CMK (cell line): ENCODE measurements around the gene TMEM139.
"Not testable (repeated sequence)": the region's sequence is repeated elsewhere in the genome, so short reads cannot be mapped to it uniquely, and the experiment has no call there.

Experiments
- DNase-seq: peaks from one replicate; pipeline ENCODE4 v3.0.0-alpha.2; 2010; ENCODE audit warnings: low read depth

TMEM139 gene

DNA sequence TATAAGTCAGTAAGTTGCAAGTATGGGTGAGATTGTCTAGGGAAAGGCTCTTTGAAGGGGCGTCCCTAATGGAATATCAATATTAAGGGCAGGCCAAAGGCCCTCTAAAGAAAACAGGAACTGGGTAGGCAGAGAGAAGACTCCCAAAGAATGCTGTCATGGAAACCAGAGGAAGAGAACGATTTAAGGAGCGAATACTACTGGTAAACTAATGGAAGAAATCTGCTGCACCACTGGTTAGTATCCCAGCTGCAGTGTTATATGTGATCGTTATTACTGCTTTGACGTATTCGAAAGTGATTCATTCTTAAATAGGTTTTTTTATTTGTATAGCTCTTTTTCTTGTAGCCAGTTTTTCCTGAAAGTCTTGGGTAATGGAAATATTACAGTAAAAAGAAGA is 4.7 kb downstream of the TMEM139 start:
- DNase-seq: no peak

DNA sequence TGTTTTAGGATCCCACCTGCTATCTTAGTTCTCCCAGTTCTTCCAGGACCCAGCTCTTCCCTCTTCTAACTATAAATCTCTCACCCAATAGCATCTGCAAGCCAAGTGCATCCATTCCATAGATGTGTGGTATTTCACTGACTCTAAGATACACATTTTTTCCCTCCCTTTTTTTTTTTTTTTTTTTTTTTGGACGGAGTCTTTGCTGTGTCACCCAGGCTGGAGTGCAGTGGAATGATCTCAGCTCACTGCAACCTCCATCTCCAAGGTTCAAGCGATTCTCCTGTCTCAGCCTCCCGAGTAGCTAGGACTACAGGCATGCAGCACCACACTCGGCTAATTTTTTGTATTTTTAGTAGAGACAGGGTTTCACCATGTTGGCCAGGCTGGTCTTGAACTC is 5.1 kb downstream of the TMEM139 start:
- not testable (repeated sequence) for DNase-seq

DNA sequence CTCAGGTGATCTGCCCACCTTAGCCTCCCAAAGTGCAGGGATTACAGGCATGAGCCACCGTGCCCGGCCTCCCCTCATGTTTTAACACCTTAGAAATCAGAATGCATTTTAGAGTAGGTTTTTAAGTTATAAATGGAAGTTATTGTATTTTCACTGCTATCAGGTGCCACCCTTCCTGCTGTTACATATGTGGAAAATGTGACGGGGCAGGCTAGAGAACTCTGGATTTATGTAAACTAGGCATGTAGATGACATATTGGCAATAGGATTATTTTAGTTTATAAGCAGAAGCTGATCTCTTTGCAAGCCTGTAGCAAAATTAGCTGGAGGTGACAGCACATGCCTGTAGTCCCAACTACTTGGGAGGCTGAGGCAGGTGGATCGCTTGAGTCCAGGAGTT is 5.5 kb downstream of the TMEM139 start:
- DNase-seq: no peak

DNA sequence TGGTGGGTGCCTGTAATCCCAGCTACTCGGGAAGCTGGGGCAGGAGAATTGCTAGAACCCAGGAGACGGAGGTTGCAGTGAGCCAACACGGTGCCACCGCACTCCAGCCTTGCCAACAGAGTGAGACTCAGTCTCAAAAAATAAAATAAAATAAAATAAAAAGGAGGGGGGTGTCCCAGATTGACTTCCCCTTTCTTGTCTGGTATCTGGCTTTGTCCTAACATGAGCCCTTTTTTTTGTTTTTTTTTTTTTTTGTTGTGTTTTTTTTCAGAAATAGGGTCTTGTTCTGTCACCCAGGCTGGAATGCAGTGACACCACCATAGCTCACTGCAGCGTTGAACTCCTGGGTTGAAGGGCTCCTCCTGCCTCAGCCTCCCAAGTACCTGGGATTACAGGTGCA is 8.1 kb downstream of the TMEM139 start:
- no peak for DNase-seq

DNA sequence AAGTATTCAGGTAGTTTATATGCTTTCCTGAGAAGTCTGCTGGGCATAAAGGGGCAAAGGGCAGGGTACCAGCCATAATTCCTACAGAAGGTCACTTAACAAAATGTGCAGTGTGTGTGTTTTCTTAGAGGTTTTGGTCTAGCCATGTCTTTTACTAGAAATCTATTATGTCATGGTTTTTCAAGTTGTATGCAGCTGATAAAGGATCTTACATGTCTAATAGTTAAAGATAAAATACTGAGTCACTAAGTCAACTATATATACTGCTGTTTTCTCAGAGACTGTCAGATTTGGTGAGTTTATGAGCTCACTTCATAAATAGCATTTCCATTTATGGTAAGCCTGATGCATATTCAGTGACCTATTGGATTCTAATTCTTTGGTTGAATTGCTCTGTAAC is 11.1 kb downstream of the TMEM139 start:
- DNase-seq: no peak

DNA sequence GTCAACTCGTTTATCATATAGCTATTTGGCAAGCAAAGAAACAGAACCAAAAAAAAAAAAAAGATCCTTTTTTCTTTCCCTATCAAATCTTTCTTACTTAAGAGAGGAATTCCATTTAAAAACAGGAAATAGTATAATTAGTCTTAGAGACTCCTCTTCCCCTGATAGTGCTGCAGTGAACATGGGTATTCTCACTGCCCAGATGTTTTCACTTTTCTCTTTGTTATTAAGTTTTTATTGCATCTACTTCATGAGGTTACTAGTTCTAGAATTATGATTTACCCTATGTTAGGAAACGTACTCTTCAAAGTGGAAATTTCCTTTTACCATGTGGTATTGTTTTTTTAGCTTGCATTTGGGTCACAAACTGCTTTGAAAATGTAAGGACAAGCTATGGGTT is 11.9 kb downstream of the TMEM139 start:
- no peak for DNase-seq

DNA sequence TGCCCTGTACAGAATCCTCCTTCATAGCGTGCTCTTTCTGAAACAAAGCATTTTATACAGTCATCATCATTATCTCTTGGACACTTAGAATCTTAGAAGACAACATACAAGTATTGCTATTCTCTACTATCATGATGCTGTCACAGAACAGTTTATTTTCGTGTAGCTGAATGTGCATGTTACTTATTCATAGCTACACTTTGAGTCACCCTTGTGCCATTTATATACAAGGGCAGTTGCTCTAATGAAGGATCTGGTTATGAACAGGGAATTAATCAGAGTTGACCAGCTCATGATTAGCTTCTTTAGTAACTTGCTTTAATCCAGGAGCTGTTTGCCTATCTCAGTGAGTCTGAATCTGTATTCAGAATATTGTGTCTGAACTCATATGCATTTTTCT is 14.6 kb downstream of the TMEM139 start:
- no peak for DNase-seq

DNA sequence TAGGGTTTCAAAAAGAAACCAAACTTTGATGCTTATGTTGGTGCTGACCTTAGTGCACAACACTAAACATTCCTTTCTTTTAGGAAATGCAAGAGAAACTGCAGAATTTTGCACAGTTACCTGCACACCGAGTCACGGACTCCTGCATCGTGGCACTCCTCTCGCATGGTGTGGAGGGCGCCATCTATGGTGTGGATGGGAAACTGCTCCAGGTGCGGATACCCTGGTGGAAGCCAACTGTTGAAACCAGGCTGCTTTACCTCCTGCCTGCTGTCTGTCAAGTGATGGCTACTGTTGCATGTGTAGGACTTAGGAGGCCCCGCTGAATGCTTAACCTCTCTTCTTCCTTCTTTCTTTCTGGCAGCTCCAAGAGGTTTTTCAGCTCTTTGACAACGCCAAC is 15.1 kb downstream of the TMEM139 start:
- no peak for DNase-seq

DNA sequence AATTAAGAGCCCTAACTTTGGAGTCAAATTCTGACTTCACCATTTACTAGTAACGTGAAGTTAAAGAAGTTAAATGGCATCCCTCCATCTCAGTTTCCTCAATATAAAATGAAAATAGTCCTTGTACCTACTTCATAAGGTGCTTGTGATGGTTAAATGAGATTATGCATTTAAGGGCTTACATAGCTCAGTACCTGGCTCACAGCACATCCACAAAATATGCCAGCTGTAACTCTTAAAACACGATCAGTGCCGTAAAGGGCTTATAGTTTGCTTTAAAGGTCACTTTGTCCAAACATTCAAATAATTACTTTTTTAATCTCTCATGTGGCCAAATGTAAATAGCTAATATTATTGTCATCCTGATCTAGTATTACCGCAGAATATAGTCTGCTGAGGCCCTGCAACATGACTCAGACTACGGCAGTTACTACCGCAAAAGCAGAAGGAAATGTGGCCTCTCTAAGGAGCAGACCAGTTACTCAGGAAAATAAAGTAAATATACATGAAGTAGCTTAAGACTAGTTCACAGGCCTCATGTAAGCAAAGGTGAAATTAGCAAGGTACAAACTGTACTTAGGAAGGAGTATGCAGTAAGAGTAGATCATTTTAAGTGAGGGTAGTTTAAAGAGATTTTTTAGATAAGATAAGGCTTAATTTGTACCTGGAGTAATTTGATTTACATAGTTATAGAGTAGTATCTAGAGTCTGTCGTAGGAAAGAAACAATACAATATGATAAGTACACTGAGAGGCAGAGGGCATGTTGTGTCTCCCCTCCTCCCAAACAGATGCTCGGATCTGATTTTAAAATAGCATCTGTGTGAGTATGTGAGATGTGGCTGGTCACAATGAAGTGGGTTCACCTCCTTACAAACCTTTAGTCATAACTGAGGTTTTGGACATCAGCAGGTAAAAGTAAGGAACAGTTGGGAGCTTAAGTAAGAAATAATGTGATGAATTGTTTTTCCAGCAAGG is 16.5 kb downstream of the TMEM139 start:
- DNase-seq: no peak

DNA sequence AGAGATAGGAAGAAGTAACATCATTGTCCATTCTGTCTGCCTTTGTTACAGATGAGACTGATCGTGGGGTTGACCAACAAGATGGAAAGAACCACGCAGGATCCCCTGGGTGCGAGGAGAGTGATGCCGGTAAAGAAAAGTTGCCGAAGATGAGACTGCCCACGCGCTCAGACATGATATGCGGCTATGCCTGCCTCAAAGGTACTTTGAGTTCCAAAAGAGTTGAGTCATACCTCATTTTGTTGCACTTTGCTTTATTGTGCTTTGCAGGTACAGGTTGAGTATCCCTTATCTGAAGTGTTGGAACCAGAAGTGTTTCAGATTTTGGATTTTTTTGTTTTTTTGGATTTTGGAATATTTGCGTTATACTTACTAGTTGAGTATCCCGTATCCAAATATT is 19.0 kb downstream of the TMEM139 start:
- DNase-seq: no peak

DNA sequence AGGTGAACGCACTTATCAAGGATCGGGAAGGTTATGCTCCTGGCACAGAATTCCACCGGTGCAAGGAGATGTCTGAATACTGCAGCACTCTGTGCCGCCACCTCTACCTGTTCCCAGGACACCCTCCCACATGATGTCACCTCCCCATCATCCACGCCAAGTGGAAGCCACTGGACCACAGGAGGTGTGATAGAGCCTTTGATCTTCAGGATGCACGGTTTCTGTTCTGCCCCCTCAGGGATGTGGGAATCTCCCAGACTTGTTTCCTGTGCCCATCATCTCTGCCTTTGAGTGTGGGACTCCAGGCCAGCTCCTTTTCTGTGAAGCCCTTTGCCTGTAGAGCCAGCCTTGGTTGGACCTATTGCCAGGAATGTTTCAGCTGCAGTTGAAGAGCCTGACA is 20.2 kb downstream of the TMEM139 start:
- no peak for DNase-seq

DNA sequence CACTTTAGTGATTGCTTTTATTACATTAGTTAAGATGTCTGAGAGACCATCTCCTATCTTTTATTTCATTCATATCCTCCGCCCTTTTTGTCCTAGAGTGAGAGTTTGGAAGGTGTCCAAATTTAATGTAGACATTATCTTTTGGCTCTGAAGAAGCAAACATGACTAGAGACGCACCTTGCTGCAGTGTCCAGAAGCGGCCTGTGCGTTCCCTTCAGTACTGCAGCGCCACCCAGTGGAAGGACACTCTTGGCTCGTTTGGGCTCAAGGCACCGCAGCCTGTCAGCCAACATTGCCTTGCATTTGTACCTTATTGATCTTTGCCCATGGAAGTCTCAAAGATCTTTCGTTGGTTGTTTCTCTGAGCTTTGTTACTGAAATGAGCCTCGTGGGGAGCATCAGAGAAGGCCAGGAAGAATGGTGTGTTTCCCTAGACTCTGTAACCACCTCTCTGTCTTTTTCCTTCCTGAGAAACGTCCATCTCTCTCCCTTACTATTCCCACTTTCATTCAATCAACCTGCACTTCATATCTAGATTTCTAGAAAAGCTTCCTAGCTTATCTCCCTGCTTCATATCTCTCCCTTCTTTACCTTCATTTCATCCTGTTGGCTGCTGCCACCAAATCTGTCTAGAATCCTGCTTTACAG is 20.8 kb downstream of the TMEM139 start:
- no peak for DNase-seq

DNA sequence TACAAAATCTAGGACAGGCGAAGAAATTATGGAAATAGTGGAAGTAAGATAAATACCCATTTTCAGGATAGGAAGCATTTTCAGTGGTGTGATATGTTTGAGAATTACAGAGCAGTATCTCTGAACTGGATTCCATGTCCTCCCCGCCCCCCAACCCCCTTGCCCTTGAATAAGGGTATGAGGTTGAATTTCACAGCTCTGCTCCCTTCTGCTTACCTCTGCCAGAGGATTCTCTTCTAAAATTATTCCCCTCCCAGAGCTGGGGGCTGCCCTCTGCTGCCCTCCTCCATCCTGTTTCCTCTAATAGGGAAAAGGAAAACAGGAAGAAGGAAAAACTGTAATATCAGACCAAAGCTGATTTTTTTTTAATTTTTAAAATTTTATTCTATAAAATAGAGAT is 23.9 kb downstream of the TMEM139 start:
- DNase-seq: no peak

DNA sequence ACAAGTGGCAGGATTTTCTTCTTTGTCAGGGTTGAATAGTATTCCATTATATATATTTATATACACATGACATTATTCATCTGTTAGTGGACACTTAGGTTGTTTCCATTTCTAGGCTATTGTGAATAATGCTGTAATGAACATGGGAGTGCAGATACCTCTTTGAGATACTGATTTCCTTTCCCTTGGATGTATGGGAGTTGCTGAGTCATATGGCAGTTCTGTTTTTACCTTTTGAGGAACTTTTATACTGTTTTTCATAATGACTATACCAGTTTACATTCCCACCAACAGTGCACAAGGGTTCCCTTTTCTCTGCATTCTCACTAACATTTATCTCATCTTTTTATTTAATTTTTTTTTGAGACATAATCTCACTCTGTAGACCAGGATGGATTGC is 29.4 kb downstream of the TMEM139 start:
- no peak for DNase-seq

DNA sequence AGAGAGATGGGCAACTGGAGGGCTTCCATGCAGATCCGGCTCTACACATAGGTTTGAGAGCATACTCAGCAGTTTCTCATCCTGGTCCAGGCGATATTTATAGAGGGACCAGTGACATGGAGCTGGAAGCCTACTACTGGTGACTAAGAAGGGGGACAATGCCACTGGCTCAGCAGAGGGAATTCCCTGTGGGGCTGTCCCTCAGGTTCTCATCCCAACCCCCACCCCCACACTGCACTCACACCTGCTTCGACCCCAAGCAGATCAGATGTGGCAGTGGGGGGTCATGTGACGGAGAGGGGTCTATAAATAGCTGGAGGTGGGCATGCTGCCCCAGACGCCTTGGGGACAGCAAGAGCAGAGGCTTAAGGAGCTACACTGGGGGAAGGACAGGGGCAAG is 31.0 kb downstream of the TMEM139 start, which contains the start of gene CLCN1:
CLCN1 (plus strand) TSS at position 336 of the 400 bp plus-strand sequence. CDS start 102 bp downstream, outside the sequence.
- no peak for DNase-seq

DNA sequence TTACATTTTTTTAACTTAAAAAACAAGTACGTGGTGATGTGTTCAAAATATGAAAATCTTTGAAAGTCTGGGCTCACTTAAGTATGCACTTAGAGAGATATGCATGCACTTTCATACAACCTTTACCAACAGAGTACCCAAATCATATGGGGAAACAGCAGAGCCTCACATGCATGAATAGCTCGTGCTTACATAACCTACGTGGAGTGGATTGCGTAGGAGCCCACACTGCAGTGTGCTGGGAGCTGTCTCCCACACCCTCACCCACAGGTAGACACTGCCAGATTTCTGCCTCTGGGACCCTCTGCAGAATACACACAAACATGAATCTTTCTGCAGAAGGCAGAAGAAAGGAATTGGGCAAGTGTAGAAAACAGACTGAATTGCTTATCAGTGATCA is 31.7 kb downstream of the TMEM139 start:
- no peak for DNase-seq

DNA sequence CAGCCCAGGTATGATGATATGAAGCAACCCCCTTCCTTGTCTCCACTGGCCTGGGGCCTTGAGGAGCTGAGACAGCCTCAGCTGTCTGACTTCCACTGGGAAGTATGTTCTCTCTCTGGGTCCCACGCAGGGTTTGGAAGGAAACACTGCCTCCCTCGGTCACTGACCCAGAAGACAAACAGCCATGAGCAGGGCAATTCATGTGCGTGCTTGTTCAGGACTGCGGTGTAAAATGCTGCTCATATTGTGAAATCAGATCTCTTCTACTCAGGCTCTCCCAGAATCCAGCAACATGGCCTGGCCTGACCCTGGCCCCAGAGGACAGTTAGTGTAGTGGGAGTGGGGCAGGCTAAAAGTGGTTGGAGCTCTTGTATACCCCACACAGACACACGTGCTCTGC is 33.9 kb downstream of the TMEM139 start:
- DNase-seq: no peak

DNA sequence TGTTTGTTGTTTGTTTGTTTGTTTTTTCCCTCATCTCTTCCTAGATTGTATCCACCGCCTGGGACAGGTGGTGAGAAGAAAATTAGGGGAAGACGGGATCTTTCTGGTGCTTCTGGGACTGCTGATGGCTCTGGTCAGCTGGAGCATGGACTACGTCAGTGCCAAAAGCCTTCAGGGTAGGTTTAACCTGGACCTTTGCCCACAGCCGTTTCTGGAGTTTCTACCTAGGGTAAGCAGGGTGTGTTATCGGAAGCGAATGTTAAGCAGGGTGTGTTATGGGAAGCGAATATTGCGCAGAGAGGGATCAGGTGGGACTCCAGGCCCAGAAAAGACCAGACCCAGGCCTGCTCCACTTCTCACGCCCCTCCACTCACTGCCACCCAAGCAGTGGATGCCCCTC is 35.9 kb downstream of the TMEM139 start:
- no peak for DNase-seq

DNA sequence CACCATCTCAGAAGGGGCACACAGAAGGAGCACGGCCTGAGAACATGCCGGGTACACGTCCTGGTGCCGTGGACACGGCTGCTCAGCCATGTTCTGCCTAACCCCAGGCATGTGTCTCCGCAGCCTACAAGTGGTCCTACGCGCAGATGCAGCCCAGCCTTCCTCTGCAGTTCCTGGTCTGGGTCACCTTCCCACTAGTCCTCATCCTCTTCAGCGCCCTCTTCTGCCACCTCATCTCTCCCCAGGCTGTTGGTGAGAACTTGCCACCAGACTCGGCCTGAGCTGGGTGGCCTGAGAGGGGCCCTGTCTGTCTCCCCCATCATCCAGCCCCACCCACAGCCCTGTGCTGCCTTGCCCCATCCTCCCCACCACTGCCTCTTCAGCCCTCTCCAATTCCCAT is 36.5 kb downstream of the TMEM139 start:
- no peak for DNase-seq

DNA sequence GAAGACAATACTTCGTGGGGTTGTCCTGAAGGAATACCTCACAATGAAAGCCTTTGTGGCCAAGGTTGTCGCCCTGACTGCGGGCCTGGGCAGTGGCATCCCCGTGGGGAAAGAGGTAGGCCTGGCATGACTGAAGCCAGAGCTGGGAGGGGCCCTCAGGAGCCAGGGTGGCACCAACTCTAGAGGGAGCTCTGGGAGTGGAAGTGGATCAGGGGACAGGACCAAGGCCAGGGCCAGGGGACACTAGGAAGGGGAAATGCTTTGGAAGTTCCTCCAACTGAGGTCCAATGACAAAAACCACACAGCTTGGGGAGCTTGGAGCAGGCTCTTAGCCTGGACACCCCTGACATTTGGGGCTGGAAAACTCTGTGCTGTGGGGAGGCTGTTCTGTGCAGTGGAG is 37.0 kb downstream of the TMEM139 start:
- DNase-seq: no peak

DNA sequence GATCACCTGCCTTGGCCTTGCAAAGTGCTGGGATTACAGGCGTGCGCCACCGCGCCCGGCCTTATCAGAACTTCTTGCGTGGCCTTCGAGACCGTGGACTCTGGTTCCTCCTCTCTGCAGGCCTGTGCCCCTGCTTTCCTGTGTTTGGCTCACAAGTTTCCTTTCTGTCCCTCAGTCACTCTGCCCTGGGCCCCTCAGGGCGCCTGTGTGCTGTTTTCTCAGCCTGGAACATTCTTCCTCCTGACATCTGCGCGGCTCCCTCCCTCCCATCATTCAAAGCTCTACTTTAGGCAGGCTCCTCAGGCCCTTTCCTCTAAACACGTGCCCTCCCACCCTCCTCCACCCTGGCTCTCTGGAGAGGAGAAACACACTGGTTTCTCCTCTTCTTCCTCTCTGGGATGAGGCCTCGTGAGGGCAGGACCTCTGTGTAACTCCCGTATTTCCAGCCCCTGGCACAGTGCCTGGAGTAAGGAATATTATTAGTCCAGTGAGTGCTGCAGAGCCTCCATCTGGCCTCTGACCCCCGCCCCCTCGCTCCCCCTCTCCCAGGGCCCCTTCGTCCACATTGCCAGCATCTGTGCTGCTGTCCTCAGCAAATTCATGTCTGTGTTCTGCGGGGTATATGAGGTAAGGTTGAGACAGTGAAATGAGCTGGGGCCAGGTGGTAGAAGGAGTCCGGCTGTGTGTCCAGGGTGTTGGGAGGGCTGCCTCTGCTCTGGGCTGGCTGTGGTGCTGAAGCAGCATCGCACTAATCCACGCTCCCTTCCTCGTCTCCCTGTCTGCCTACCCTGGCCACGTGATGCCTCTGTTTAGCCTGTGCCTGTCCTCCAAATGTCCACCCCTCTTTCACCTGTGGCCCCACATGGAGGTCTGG is 38.2 kb downstream of the TMEM139 start:
- DNase-seq: no peak

DNA sequence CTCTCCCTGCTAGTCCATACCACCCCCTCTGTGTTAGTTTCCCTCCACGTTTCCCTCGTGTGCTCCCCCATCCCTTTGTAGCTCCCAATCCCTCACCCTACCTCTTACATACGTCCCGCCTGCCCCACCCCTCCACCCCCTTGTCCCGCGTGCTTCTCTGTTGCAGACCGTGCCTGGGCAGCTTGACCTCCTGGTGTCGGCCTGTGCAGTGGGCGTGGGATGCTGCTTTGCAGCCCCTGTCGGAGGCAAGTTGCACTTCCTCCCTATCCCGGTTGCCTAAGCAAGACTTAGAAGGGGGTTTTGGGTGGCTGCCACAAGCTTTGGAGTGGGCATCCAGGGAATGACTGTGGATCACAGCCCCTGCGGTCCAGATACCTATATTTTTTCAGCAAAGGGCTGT is 38.9 kb downstream of the TMEM139 start:
- no peak for DNase-seq
